ENCODE data around the gene ZNF417.

DNA sequence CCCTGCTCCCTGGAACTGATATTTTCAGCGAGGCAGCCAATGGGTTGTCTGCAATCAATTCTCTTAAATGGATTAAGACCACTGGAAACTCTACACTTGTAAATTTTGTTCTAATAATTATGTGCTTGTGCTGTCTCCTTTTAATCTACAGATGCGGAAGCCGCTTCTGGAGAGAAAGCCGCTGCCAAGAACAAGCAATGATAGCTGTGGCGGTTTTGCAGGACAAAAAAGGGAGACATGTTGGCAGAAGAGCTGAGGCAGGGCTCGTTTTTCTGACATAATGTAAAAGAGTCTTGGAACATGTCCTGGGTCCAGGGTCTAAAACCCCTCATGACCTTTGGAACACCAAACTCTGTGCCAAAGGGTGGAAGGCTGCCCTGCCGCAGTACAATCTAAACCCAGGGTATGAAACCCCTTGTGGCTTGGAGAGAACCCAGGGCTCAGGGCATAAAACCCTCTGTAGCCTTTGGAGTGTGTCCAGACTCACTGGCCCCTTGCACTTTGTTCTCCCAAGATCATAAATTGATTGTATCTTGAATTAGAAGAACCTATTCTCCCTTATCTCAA lies 12.7 kb downstream of the ZNF417 start:
- TF ChIP-seq EZH2 (IDR thresholded peaks at IDR 0.05; ENCODE audit: borderline replicate concordance, insufficient read depth, low read depth, low read length, poor library complexity, severe bottlenecking): no peak
- TF ChIP-seq, protein P1, sequence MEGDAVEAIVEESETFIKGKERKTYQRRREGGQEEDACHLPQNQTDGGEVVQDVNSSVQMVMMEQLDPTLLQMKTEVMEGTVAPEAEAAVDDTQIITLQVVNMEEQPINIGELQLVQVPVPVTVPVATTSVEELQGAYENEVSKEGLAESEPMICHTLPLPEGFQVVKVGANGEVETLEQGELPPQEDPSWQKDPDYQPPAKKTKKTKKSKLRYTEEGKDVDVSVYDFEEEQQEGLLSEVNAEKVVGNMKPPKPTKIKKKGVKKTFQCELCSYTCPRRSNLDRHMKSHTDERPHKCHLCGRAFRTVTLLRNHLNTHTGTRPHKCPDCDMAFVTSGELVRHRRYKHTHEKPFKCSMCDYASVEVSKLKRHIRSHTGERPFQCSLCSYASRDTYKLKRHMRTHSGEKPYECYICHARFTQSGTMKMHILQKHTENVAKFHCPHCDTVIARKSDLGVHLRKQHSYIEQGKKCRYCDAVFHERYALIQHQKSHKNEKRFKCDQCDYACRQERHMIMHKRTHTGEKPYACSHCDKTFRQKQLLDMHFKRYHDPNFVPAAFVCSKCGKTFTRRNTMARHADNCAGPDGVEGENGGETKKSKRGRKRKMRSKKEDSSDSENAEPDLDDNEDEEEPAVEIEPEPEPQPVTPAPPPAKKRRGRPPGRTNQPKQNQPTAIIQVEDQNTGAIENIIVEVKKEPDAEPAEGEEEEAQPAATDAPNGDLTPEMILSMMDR (IDR thresholded peaks at IDR 0.05): peak; percentile 5
